CD14-positive monocyte (primary cell): ENCODE measurements around the gene ROBO2. TPM values are rescaled to one million over a fixed set of nuclear protein-coding genes. Genes with fewer than 3 reads are reported as not detected.

ENCODE experiments used
- DNase-seq, 3 donors: peaks; one replicate each; pipeline ENCODE4 v3.0.0-alpha.2; 2011 to 2022
- H2AFZ ChIP-seq: 2 replicates; pipeline ENCODE4 v1.6.0; 2012; ENCODE audit warnings: mild to moderate bottlenecking, low read depth, low read length, inconsistent platforms; ENCODE audit not compliant: insufficient read depth, poor library complexity, severe bottlenecking
- H3K27ac ChIP-seq, 2 donors: 1 replicate in 1 of 2; 2 replicates in 1 of 2; pipeline ENCODE4 v1.5.1; 2012 to 2013; ENCODE audit warnings: low read length in 2 of 2, control low read depth in 1 of 2, inconsistent platforms in 1 of 2, low read depth in 1 of 2, mild to moderate bottlenecking in 1 of 2
- H3K27me3 ChIP-seq, 2 donors: one replicate each; pipeline versions ENCODE4 v1.6.0 to v1.6.1; 2011 to 2013; ENCODE audit warnings: low read length in 2 of 2; ENCODE audit not compliant: control insufficient read depth in 2 of 2, insufficient read depth in 2 of 2
- H3K36me3 ChIP-seq, 2 donors: replicated peaks in 1 of 2; 1 replicate in 1 of 2; 2 replicates in 1 of 2; pipeline versions ENCODE4 v1.5.1 to v1.6.1; 2012 to 2013; ENCODE audit warnings: low read length in 2 of 2, control low read depth in 1 of 2, inconsistent platforms in 1 of 2, mild to moderate bottlenecking in 1 of 2; ENCODE audit not compliant: insufficient read depth in 2 of 2, control insufficient read depth in 1 of 2
- H3K4me1 ChIP-seq, 2 donors: 1 replicate in 1 of 2; 2 replicates in 1 of 2; pipeline versions ENCODE4 v1.5.1 to v1.6.1; 2012 to 2013; ENCODE audit warnings: low read length in 2 of 2, control low read depth in 1 of 2, inconsistent platforms in 1 of 2, mild to moderate bottlenecking in 1 of 2, moderate library complexity in 1 of 2; ENCODE audit not compliant: insufficient read depth in 2 of 2, control insufficient read depth in 1 of 2
- H3K4me2 ChIP-seq: replicated peaks from 2 replicates; pipeline ENCODE3; 2012; ENCODE audit warnings: low read length, moderate library complexity, mild to moderate bottlenecking; ENCODE audit not compliant: poor library complexity, severe bottlenecking; ENCODE audit errors: extremely low read depth
- H3K4me3 ChIP-seq, 3 experiments: fragments of 200-600 bp in 1 of 3; sonication (generic) in 1 of 3; replicated peaks in 1 of 3; 1 replicate in 2 of 3; 2 replicates in 1 of 3; pipeline ENCODE4 v1.5.1; 2011 to 2013; ENCODE audit warnings: low read length in 3 of 3, mild to moderate bottlenecking in 3 of 3, control low read depth in 2 of 3, low read depth in 2 of 3, inconsistent platforms in 1 of 3, moderate library complexity in 1 of 3
- H3K79me2 ChIP-seq: 2 replicates; pipeline ENCODE4 v1.6.0; 2012; ENCODE audit warnings: mild to moderate bottlenecking, control low read depth, inconsistent platforms, low read length, moderate library complexity; ENCODE audit not compliant: insufficient read depth
- H3K9ac ChIP-seq: 2 replicates; pipeline ENCODE4 v1.6.0; 2017; ENCODE audit warnings: low read length, mild to moderate bottlenecking; ENCODE audit not compliant: insufficient read depth, poor library complexity, severe bottlenecking
- H3K9me3 ChIP-seq, 2 donors: replicated peaks in 1 of 2; 1 replicate in 1 of 2; 2 replicates in 1 of 2; pipeline versions ENCODE4 v1.5.1 to v1.6.1; 2012 to 2013; ENCODE audit warnings: low read length in 2 of 2, control low read depth in 1 of 2; ENCODE audit not compliant: control insufficient read depth in 1 of 2, insufficient read depth in 1 of 2
- H4K20me1 ChIP-seq: 2 replicates; pipeline ENCODE4 v1.6.0; 2012; ENCODE audit warnings: mild to moderate bottlenecking, low read length, control low read depth, moderate library complexity; ENCODE audit not compliant: insufficient read depth
- H3K27ac Mint-ChIP-seq, 7 donors: one replicate each; pipeline ENCODE4 v1.8.0; 2020; ENCODE audit warnings: mild to moderate bottlenecking in 7 of 7, mixed read lengths in 7 of 7, moderate library complexity in 6 of 7, inconsistent platforms in 2 of 7
- H3K27me3 Mint-ChIP-seq, 3 donors: one replicate each; pipeline ENCODE4 v1.8.0; 2021 to 2022; ENCODE audit warnings: low read depth in 3 of 3, mild to moderate bottlenecking in 3 of 3, mixed read lengths in 3 of 3, moderate library complexity in 3 of 3, inconsistent platforms in 1 of 3
- H3K36me3 Mint-ChIP-seq, 2 donors: one replicate each; pipeline ENCODE4 v1.8.0; 2020; ENCODE audit warnings: mixed read lengths in 2 of 2, inconsistent platforms in 1 of 2, mild to moderate bottlenecking in 1 of 2
- H3K4me1 Mint-ChIP-seq: one replicate; pipeline ENCODE4 v1.8.0; 2020; ENCODE audit warnings: mild to moderate bottlenecking, mixed read lengths
- H3K4me3 Mint-ChIP-seq, 2 donors: one replicate each; pipeline ENCODE4 v1.8.0; 2020; ENCODE audit warnings: mild to moderate bottlenecking in 2 of 2, mixed read lengths in 2 of 2, moderate library complexity in 1 of 2
- H3K9me3 Mint-ChIP-seq, 7 donors: one replicate each; pipeline ENCODE4 v1.8.0; 2020 to 2022; ENCODE audit warnings: mixed read lengths in 7 of 7, mild to moderate bottlenecking in 6 of 7, moderate library complexity in 6 of 7, inconsistent platforms in 2 of 7
- WGBS: methylation state at CpG from one replicate; pipeline ENCODE4 v1.1.5; 2013; ENCODE audit warnings: missing lambda C conversion rate; ENCODE audit not compliant: insufficient coverage; 5-methylcytosine and 5-hydroxymethylcytosine counted together
- intact Hi-C, 2 donors: fragments of 100-400 bp; cut with micrococcal nuclease; formaldehyde crosslinking; loops; one replicate each; pipeline versions ENCODE4 v1.15.0 to v1.15.1; 2023
- polyA plus RNA-seq, 3 donors: library from polyadenylated mRNA; depleted of rRNA in 1 of 3; unstranded in 2 of 3; stranded (reverse) in 1 of 3; fragments of 300-500 nt in 2 of 3; fragments of >200 nt in 1 of 3; fragmentation: Illumina TruSeq in 2 of 3; gene quantifications; 1 replicate in 2 of 3; 2 replicates in 1 of 3; pipeline ENCODE4 v1.2.3, GENCODE V29; 2012 to 2021
- TF ChIP-seq, protein P1 (sequence below): fragments of 200-600 bp; IDR thresholded peaks from one replicate; pipeline ENCODE4 v1.8.0; 2022; ENCODE audit warnings: antibody characterized with exemption, mild to moderate bottlenecking

The ROBO2 gene
- polyA plus RNA-seq, 3 donors = not detected

DNA sequence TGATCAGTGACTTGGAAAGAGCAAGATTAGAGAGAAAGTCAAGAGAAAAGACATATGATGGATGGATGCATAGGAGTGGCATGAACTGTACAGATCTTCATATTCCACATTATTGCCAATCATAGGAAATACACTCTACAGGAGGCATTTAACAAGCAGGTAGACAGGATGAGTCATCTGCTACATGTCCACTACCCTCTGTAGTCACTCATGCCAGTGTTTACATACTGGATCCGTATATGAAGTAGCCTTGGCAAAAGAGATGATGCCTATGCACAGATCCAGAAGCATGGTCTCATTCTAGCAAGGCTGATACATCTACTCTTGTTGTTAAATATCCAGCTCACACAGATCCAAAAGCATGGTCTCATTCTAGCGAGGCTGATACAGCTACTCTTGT is 632.1 kb downstream of the ROBO2 start:
- DNase-seq = no peak
- Mint-ChIP-seq H3K4me1 (no peaks in the 10 kb centered on the region), H3K27me3 (peaks cover 0 to 2% (median 0%) of the 10 kb centered on the region in 3 donors), H3K27ac (no peak overlapping the region), H3K36me3 (no peaks in the 10 kb centered on the region), H3K9me3 (peaks cover 0 to 14% (median 4%) of the 10 kb centered on the region in 7 donors), H3K4me3 (no peak overlapping the region)
- Histone ChIP-seq H3K4me3 (no peak overlapping the region), H3K36me3 (no peaks in the 10 kb centered on the region), H3K27ac (no peak overlapping the region), H3K9me3 (peaks cover 6 to 9% of the 10 kb centered on the region in 2 donors), H3K27me3 (no peaks in the 10 kb centered on the region), H4K20me1 (no peaks in the 10 kb centered on the region), H3K9ac (no peak overlapping the region), H2AFZ (no peak overlapping the region), H3K79me2 (no peaks in the 10 kb centered on the region), H3K4me2 (no peak overlapping the region), H3K4me1 (no peaks in the 10 kb centered on the region)
- TF ChIP-seq, protein P1, sequence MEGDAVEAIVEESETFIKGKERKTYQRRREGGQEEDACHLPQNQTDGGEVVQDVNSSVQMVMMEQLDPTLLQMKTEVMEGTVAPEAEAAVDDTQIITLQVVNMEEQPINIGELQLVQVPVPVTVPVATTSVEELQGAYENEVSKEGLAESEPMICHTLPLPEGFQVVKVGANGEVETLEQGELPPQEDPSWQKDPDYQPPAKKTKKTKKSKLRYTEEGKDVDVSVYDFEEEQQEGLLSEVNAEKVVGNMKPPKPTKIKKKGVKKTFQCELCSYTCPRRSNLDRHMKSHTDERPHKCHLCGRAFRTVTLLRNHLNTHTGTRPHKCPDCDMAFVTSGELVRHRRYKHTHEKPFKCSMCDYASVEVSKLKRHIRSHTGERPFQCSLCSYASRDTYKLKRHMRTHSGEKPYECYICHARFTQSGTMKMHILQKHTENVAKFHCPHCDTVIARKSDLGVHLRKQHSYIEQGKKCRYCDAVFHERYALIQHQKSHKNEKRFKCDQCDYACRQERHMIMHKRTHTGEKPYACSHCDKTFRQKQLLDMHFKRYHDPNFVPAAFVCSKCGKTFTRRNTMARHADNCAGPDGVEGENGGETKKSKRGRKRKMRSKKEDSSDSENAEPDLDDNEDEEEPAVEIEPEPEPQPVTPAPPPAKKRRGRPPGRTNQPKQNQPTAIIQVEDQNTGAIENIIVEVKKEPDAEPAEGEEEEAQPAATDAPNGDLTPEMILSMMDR = no peak
- 100% methylated on average over 2 of the region's 2 CpGs for WGBS
- intact Hi-C loops = no loop called here

GRCh38 chr3:77682162-77682561 is 642.3 kb downstream of the ROBO2 start:
- Histone ChIP-seq H3K9ac (no peak overlapping the region), H3K79me2 (no peaks in the 10 kb centered on the region), H2AFZ (no peak overlapping the region), H3K4me1 (no peaks in the 10 kb centered on the region), H3K36me3 (no peaks in the 10 kb centered on the region), H3K27ac (no peak overlapping the region), H3K4me3 (no peak overlapping the region), H3K4me2 (no peak overlapping the region), H4K20me1 (no peaks in the 10 kb centered on the region), H3K27me3 (no peaks in the 10 kb centered on the region), H3K9me3 (peaks cover 18 to 21% of the 10 kb centered on the region in 2 donors)
- no peak overlapping the region for H3K27ac Mint-ChIP-seq
- no peaks in the 10 kb centered on the region for H3K36me3 Mint-ChIP-seq
- TF ChIP-seq, protein P1 = no peak
- DNase-seq = no peak
- H3K4me3 Mint-ChIP-seq = no peak overlapping the region
- peaks cover 4 to 18% (median 7%) of the 10 kb centered on the region in 7 donors for H3K9me3 Mint-ChIP-seq
- intact Hi-C loops = no loop called here
- WGBS = no CpG with 5 or more reads among the region's 2 CpGs
- H3K4me1 Mint-ChIP-seq = no peaks in the 10 kb centered on the region
- no peaks in the 10 kb centered on the region for H3K27me3 Mint-ChIP-seq
